Activated CD8-positive, alpha-beta memory T cell treated with anti-CD3 and anti-CD28 coated beads for 1 hour (primary cell): Measurements from ENCODE around the gene AHI1.
"Not testable (repeated sequence)": the region's sequence is repeated elsewhere in the genome, so short reads cannot be mapped to it uniquely, and the experiment has no call there.

Experiments used
- DNase-seq, 2 donors: peaks; one replicate each; pipeline ENCODE4 v3.0.0-alpha.2; 2020; ENCODE audit warnings: low read depth in 1 of 2; ENCODE audit errors: extremely low read depth in 1 of 2

Gene AHI1

DNA sequence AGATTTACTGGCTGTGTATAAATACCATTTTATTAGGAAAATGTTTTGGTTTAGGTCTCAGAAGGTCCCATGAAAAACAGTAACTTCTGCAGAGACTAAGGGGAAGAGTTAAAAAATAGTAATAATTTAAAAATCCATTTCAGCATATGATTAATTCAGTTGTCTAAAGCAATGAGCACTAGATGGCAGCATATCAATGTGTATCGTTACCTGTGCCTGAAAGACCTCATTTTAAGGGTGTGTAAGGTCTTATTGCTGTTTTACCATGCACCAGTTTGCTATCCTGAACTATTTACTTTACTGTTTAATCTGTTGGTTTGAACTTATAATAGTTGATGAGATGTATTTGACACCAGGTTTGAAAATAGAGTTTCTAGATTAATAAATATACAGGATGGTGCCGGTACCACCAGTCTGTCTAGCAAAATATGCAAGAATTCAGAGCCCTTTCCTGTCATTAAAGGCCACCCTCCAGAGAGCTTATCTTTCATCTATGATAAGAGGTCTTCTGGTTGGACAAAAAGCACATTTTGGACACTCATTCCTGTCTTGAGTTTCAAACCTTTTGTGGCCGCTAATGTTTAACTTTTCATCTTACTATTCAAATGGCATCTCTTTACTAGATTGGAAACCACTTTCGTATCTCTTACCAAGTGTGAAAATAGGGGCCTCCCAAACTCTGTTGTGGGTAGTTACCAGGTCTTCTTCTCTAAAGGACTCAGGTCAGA is 8.9 kb upstream of the AHI1 start:
- no peak for DNase-seq

DNA sequence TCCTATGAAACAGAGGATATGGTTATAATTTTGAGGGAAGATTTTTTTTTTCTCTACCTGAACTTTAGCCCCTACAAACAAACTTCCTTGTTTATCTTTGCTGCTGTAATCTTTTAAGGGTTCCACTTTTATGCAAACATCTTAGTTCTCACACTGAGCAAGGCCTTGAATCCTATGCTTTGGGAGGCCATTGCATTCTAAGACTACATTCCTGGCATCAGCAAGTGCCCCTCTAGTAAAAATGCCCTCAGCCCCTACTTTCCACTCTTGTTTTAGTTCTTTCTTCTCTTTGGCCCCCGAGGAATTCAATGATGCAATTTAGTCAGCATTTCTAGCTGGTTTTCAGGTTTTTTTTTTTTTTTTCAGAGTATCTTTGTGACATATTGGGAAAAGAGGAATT is 8.1 kb upstream of the AHI1 start:
- no peak for DNase-seq

DNA sequence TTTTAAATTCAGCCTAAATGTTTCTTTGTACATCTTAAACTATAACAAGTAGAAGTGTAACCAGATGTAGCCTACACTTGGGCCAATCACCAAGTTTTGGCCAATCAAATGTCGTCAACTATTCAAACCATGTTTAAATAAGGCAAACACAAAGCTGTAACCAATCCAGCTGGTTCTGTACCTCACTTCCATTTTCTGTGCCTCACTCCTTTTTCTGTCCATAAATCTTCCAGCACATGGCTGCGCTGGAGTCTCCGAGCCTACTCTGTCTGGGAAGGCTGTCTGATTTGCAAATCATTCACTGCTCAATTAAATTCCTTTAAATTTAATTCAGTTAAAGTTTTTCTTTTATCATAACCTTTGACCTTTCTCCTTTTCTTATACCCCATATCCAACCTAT is 7.7 kb upstream of the AHI1 start:
- DNase-seq: no peak

DNA sequence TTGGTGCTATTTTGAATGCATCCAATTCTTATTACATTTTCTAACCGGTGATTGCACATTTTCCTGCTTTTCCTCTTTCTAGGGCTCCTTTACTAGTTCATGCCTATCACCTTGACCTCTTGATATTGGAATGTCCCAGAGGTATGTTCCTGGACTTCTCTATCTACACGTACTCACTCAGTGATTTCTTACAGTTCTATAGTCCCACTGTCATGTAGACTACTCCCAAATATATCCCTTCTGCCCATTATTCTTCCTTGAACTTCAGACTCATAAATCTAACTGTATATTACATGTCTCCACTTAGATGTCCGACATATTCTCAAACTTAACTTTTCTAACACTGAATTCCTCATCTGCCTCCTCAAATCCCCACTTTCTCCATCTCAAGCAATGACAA is 7.2 kb upstream of the AHI1 start:
- no peak for DNase-seq

DNA sequence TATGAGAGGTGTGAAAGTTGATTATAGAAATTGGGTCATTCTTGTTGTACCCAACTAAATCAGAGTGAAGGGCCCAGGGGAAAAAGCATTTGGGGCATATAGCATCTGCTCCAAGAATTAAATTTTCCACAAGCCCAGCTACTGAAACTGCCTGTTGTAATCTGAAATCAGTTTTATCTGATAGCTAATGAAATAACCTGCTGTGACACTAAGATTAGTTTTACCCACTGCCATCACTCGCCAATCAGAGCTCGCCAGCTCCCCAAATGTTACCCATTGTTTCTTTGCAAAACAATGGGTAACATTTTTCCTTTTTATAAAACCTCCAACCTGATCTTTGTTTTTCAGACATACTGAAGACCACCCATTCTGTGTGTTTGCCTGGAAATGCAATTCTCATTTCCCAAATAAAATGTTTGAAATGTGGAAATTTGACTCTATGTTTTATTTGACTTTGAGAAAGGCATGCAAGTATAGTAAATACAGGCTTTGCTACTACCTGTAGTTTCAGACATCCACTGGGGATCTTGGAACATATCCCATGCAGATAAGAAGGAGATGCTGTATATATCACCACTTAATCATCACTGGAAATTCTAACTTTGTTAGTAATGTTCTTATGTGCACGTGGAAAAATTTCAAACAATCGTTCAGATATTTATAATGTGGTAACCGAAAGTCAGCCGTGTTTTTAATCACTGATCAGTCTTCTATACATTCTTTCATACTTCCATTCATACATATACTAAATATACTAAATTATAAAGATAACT is 6.3 kb upstream of the AHI1 start:
- no peak for DNase-seq

DNA sequence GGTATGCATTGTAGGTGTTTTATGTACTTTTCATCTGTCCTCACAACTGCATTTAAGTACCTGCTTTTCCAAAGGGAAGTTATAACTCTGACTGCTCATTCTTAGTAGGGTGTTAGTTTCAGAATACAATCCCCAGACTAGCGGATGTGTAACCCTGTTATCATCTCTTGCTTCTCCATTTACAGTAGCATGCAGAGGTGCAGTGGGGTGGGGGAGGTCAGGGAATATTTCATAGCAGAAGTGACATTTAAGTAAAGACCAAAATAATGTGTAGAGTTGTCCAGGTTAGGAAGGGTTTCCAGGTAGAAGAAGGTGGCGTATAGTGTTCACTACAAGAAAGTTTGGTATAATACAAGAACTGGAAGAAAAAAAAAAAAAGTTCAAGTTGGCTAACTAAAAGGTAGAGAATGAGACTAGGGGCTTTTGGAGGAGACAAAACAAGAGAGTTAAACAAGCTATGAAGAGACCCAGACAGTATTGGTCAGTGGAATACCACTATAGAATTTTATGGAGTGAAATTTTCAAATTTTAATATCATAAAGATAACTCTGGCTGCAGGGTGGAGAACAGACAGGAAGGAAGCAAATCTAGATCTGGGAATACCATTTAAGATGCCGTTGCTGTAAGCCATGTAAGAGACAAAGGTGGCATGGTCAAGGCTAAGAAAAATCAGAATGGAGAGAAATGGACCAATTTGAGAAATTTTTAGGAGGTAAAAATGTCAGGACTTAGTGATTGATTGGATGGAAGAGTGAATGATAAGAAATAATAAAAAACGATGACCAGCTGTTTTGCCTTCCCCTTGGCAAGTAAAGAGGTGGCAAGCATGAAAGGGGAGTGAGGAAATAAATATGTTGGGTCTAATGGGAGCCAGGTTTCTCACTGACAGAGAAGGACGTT is 2.2 kb upstream of the AHI1 start:
- no peak for DNase-seq

DNA sequence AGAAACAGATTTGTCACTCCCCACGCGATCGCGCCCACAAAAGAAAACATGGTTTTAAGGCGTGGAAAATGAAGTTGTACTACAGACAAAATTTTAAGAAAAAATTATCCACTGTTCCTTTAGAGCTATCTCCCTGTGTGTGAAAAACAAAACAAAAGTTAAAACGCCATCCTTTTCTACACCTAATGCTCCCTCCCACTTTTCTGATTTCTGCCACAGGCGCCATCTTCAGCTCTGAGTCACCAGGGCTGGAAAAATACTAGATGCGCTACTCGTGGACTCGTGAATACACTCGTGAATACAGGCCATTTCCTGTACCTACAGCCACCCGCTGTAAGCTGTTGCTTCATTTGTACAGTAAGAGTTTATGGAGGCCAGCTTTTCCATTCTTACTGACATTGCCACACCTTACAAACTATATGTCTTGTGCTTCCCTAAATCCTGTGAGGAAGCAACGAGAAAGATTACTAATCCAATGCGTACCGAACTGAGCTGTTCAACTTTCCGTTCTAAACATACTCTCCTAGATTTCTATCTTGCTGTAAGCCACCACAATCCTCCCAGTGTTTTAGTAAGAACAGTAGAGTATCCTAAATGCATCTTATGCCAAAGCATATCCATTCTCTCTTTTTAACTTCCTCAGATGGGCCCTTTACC is 773 bp upstream of the AHI1 start:
- DNase-seq: peak; percentile 34 to 37

DNA sequence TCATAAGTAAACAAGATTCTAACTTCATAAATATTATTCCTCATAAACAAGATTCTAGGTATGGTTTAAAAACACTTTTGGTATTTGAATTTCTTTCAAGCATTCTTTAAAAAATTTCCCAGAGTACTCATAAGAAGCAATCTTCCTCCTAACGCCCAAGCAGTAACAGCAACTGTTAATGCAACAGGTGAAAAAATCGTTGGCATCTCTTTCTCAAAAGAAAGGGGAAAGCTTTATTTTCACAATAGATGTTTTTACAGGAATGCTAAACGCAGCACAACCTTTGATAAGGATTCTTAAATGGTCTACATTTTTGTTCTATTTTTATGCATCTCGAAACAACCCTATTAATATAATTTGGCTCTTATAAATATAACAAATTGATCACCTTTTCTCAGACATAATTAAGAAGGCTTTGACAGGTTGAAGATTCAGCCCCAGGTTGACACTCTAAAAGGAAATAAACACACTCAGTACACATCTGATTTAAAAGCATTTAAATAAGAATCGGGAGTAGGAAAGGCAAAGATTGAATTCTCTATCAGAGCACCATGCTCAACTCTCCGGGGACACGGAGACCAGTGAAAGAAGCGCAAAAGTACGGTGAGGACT is 634 bp downstream of the AHI1 start:
- DNase-seq: no peak

DNA sequence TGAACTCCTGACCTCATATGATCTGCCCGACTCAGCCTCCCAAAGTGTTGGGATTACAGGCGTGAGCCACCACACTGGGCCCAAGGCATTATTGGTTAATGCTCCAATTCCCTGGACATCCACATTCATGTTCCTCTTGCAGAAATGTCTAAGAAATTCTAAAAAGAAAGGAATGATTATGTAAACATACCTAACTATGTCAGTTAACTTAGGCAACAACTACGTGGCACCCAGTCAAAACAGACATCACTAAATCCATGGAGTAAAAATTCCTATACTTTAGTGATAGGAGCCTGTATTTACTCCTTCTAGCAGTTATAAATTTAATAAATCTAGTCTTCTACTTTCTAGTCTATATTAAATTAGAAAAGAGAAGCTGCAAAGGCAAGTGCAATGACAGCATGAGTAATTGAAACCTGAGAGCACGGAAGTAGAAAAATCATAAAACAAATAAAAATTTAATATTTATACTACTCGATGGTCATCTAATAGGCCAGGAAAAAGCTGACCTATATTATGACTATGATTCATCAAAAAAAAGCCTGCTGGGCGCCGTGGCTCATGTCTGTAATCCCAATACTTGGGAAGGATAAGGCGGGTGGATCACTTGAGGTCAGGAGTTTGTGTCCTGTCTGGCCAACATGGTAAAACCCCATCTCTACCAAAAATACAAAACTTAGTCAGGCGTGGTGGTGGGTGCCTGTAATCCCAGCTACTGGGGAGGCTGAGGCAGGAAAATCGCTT is 4.2 kb downstream of the AHI1 start:
- no peak for DNase-seq

DNA sequence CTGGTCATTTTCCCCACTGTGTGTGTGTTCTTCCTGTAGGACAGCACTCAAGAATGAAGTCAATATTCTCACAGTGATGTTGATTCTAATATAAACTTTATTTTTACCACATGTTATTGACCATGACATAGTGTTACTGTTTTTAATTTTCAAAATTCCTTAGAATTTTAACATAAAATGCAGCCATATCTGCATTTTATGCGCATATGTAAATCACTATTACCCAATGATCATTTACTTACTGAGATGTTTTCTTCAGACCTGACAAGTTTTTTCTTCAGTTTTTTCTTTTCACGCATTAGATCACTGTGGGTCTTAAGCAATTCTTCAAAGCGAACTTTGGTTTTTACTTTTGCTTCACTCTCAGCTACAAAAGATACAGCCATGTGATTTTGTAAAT is 7.2 kb downstream of the AHI1 start:
- no peak for DNase-seq

DNA sequence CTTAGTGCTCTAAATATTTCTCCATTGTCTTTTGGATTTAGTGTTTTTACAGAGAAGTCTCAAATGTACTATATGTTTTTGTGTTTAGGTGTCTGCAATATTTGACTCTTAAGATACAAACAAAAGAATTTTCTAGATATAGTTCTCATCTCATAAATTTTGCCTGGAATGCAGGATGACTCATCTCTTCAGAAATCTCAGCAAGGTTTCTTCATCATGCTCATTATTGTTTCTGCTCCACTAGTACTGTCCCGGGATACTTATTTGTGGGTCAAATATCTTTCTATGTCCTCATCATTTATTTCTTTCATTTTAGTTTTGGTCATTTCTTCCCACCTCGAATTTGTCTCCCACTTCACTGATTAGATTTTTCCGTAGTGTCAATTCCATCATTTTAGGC is 9.5 kb downstream of the AHI1 start:
- DNase-seq: no peak

DNA sequence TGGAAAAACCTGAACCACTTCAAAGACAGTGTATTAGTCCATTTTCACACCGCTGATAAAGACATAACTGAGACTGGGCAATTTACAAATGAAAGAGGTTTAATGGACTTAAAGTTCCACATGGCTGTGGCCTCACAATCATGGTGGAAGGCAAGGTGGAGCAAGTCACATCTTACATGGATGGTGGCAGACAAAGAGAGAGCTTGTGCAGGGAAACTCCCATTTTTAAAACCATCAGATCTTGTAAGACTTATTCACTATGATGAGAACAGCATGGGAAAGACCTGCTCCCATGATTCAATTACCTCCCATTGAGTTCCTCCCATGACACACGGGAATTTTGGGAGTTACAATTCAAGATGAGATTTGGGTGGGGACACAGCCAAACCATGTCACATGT is 13.6 kb downstream of the AHI1 start:
- not testable (repeated sequence) for DNase-seq

DNA sequence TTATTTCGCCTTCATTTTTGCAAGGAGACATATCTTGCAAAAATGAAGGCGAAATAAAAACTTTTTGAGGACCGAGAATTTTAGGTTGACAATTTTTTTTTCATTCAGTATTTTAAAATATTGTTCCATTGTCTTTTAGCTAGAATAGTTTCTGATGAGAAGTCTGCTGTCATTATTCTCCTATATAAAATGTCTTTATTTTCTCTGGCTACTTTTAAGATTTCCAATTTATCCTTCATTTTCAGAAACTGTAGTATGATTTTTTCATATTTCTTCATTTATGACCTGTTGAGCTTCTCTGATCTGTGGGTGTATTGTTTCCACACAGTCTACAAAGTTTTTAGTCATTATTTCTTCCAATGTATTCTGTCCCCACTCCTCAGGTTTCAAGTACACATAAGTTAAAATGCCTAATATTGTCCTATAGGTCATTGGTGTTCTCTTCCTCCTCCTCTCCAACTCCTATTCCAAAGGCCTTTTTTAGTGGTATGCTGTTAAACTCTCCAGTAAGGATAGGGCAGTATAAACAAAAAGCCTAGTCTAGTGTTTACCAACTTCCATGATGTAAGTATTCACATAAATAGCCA is 15.7 kb downstream of the AHI1 start:
- no peak for DNase-seq

DNA sequence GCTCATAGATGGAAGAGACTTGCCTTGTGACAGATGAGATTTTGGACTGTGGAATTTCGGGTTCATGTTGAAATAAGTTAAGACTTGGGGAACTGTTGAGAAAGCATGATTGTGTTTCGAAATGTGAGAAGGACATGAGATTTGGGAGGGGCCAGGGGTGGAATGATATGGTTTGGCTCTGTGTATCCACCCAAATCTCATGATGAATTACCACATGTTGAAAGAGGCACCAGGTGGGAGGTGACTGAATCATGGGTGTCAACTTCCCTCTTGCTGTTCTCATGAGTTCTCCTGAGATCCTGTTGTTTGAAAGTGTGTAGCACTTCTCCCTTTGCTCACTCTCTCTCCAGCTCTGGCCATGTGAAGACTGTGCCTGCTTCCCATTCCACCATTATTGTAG is 17.9 kb downstream of the AHI1 start:
- no peak for DNase-seq

DNA sequence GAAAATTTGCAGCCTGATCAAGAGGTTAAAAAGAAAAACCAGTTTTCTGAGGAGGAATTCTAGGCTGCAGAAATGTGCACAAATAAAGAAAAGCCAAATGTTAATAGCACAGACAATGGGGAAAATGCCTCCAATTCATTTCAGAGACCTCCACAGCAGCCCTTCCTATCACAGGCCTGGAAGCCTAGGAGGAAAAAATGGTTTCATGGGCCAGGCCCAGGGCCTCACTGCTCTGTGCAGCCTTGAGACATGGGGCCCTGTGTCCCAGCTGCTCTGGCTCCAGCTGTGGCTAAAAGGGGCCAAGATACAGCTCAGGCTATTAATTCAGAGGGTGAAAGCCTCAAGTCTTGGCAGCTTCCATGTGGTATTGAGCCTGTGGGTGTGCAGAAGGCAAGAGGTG is 18.9 kb downstream of the AHI1 start:
- DNase-seq: no peak

DNA sequence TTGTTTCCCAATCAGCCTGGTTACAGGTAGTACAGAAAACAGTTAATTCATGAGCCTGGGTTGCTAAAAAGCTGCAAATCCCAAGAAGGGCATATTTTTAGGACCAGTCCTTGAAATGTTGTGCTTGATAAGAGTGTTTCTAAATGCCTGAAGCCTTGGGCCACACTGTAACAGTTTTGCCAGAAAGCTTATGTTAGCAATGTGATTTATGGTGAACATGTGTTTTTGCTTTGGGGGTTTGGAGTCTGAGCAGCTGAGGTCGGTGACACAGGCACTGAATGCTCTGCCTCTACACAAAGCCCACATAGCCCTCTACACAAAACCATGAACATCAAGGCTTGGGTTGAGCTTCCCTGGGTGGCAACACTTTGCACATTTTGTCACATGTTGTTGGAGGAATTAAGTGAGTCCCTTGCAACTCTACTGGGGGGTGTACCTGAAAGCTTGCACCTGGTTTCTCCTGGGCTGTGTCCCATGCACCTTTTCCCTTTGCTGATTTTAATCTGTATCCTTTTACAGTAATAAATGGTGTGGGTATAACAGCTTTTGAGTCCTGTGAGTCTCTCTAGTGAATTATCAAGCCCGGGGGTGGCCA is 22.2 kb downstream of the AHI1 start:
- DNase-seq: no peak

DNA sequence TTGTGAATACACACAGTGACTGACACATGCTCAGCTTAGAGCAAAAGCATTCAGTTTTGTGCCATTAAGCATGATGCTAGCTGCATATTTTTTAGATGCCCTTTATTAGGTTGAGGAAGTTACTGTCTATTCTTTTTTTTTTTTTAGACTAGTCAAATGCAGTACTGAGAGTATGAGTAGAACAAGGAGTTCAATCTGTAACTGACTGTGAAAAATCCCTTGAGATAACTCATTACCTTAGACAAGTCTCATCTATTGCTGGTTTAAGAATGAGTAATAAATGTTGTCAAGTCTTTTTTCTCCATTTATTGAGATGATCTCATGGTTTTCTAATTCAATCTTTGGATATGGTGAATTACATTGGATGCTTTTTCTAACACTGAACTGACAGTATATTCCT is 23.2 kb downstream of the AHI1 start:
- DNase-seq: no peak

DNA sequence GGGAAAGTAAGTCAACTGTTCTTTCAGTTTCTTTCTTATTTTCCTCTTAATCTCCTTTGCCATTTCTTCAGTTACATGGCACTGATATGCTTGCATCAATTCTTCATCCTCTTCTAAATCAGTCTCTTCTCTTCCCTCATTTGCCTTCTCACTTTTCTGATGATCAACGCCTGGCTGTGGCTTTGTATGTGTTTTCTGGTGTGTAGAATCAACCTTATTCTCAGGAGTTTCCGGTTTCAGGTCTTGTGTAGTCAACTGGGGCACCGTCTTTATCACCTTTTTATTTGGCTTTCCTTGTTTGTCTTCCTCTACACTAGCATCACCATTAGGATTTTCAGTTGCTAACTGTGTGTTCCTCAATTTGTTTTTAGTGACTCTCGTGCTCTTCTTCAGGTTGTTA is 31.6 kb downstream of the AHI1 start:
- DNase-seq: no peak

DNA sequence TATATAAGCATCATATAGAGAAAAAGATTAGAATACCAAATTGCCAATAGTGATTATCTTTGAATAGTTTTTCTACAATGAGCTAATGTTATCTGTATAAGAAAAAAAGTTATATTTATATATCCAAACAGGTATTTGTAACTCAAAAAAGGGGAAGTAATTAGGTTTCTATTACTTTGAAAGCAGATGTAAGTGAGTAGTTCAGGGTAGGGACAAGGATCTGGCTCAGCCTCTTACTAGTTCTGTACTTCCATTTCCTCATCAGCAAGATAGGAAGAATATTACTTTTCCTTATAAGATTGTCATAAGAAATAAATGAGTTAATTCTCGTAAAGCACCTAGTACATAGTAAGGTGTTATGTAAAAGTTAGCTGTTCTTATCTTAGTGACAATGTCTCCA is 32.2 kb downstream of the AHI1 start:
- DNase-seq: no peak
